Measurements from ENCODE around the gene COPE. TPM values are rescaled to one million over a fixed set of nuclear protein-coding genes. Genes with fewer than 3 reads are reported as not detected.

COPE gene
- total RNA-seq, 1 experiment from 2014 or later: 353 TPM

- Histone ChIP-seq H3K36me3 (peaks cover 100% of the 10 kb centered on the region), H3K27ac (no peak overlapping the region), H3K4me1 (replicated peaks) (no peaks in the 10 kb centered on the region)
These were observed 60.1 kb downstream of the COPE start for GRCh38 chr19:18858906-18859646.

GRCh38 chr19:18857223-18857622 is 62.0 kb downstream of the COPE start:
- Histone ChIP-seq H3K36me3 (peaks cover 97% of the 10 kb centered on the region), H3K27me3 (replicated peaks) (no peaks in the 10 kb centered on the region)

More at GRCh38 chr19:18858906-18859646, 60.1 kb downstream of the COPE start:
- no peak for DNase-seq (ENCODE audit: low read depth in 1 of 2, low spot score in 2 of 2)
- Histone ChIP-seq H3K27me3 (replicated peaks) (no peaks in the 10 kb centered on the region), H3K4me3 (no peak overlapping the region), H3K9me3 (replicated peaks) (no peaks in the 10 kb centered on the region)

GRCh38 chr19:18856385-18857126 is 62.6 kb downstream of the COPE start:
- Histone ChIP-seq H3K27me3 (replicated peaks) (no peaks in the 10 kb centered on the region), H3K36me3 (peaks cover 97% of the 10 kb centered on the region), H3K27ac (no peak overlapping the region), H3K4me1 (replicated peaks) (no peaks in the 10 kb centered on the region), H3K4me3 (no peak overlapping the region), H3K9me3 (replicated peaks) (no peaks in the 10 kb centered on the region)
- DNase-seq (ENCODE audit: low read depth in 1 of 2, low spot score in 2 of 2): no peak

More at GRCh38 chr19:18857223-18857622, 62.0 kb downstream of the COPE start:
- H3K4me3 ChIP-seq: no peak overlapping the region
- H3K4me1 ChIP-seq (replicated peaks): no peaks in the 10 kb centered on the region
- DNase-seq (ENCODE audit: low read depth in 1 of 2, low spot score in 2 of 2): no peak
- no peaks in the 10 kb centered on the region for H3K9me3 ChIP-seq (replicated peaks)
- no peak overlapping the region for H3K27ac ChIP-seq

GRCh38 chr19:18855647-18856384 is 63.4 kb downstream of the COPE start:
- no peak overlapping the region for H3K4me3 ChIP-seq
- peaks cover 97% of the 10 kb centered on the region for H3K36me3 ChIP-seq
- no peaks in the 10 kb centered on the region for H3K27me3 ChIP-seq (replicated peaks)
- H3K27ac ChIP-seq: no peak overlapping the region
- H3K4me1 ChIP-seq (replicated peaks): no peaks in the 10 kb centered on the region
- H3K9me3 ChIP-seq (replicated peaks): no peaks in the 10 kb centered on the region
- DNase-seq (ENCODE audit: low read depth in 1 of 2, low spot score in 2 of 2): no peak

GRCh38 chr19:18854982-18855381 is 64.2 kb downstream of the COPE start:
- Histone ChIP-seq H3K27ac (no peak overlapping the region), H3K36me3 (peaks cover 97% of the 10 kb centered on the region), H3K4me1 (replicated peaks) (no peaks in the 10 kb centered on the region), H3K27me3 (replicated peaks) (no peaks in the 10 kb centered on the region), H3K9me3 (replicated peaks) (no peaks in the 10 kb centered on the region), H3K4me3 (no peak overlapping the region)
- no peak for DNase-seq (ENCODE audit: low read depth in 1 of 2, low spot score in 2 of 2)

- Histone ChIP-seq H3K27ac (no peak overlapping the region), H3K9me3 (replicated peaks) (no peaks in the 10 kb centered on the region), H3K4me3 (no peak overlapping the region), H3K4me1 (replicated peaks) (no peaks in the 10 kb centered on the region), H3K27me3 (replicated peaks) (no peaks in the 10 kb centered on the region), H3K36me3 (peaks cover 97% of the 10 kb centered on the region)
- no peak for DNase-seq (ENCODE audit: low read depth in 1 of 2, low spot score in 2 of 2)
These were observed 65.3 kb downstream of the COPE start for GRCh38 chr19:18853755-18854427.

- no peak overlapping the region for H3K27ac ChIP-seq
- no peaks in the 10 kb centered on the region for H3K4me1 ChIP-seq (replicated peaks)
- H3K36me3 ChIP-seq: peaks cover 97% of the 10 kb centered on the region
- H3K4me3 ChIP-seq: no peak overlapping the region
- H3K9me3 ChIP-seq (replicated peaks): no peaks in the 10 kb centered on the region
- no peaks in the 10 kb centered on the region for H3K27me3 ChIP-seq (replicated peaks)
- no peak for DNase-seq (ENCODE audit: low read depth in 1 of 2, low spot score in 2 of 2)
These were observed 66.5 kb downstream of the COPE start for GRCh38 chr19:18852648-18853047.

- no peak for DNase-seq (ENCODE audit: low read depth in 1 of 2, low spot score in 2 of 2)
- Histone ChIP-seq H3K27ac (no peak overlapping the region), H3K9me3 (replicated peaks) (no peaks in the 10 kb centered on the region), H3K27me3 (replicated peaks) (no peaks in the 10 kb centered on the region), H3K36me3 (peaks cover 97% of the 10 kb centered on the region), H3K4me3 (no peak overlapping the region), H3K4me1 (replicated peaks) (no peaks in the 10 kb centered on the region)
These were observed 67.4 kb downstream of the COPE start for GRCh38 chr19:18851673-18852325.

GRCh38 chr19:18850471-18851375 is 68.5 kb downstream of the COPE start:
- Histone ChIP-seq H3K36me3 (peaks cover 87% of the 10 kb centered on the region), H3K27ac (no peak overlapping the region), H3K4me1 (replicated peaks) (no peaks in the 10 kb centered on the region), H3K9me3 (replicated peaks) (no peaks in the 10 kb centered on the region), H3K4me3 (no peak overlapping the region), H3K27me3 (replicated peaks) (no peaks in the 10 kb centered on the region)
- no peak for DNase-seq (ENCODE audit: low read depth in 1 of 2, low spot score in 2 of 2)

GRCh38 chr19:18849838-18850400 is 69.3 kb downstream of the COPE start:
- Histone ChIP-seq H3K27me3 (replicated peaks) (no peaks in the 10 kb centered on the region), H3K36me3 (peaks cover 86% of the 10 kb centered on the region), H3K27ac (no peak overlapping the region), H3K4me3 (no peak overlapping the region), H3K4me1 (replicated peaks) (no peaks in the 10 kb centered on the region), H3K9me3 (replicated peaks) (no peaks in the 10 kb centered on the region)
- no peak for DNase-seq (ENCODE audit: low read depth in 1 of 2, low spot score in 2 of 2)

All from SJSA1 (cell line).